HepG2 (cell line): ENCODE data around the gene CTNNA1. TPM values are rescaled to one million over a fixed set of nuclear protein-coding genes. Genes with fewer than 3 reads are reported as not detected.

ENCODE experiments used
- ATAC-seq: fragments of 200-7000 bp; cut with Tn5 transposase; 3 replicates; pipeline ENCODE4 v1.9.1; 2020; ENCODE audit warnings: mild to moderate bottlenecking, moderate library complexity
- BruUV-seq: library from RNA; stranded (reverse); fragments of 400-500 nt; replicated peaks from 2 replicates; lab custom pipeline; 2021; lab: Mats Ljungman, UMichigan
- CTCF ChIA-PET: fragments of 300-600 bp; formaldehyde crosslinking; extraction: SDS; loops from one replicate; lab custom pipeline; 2021; ENCODE audit warnings: low total read pairs, inconsistent platforms, low intra/inter-chr PET ratio; lab: Yijun Ruan, JAX
- POLR2A ChIA-PET: fragments of 350-600 bp; sonication (Branson Sonifier 250); formaldehyde crosslinking; loops from one replicate; lab custom pipeline; 2020; ENCODE audit warnings: antibody characterized with exemption, inconsistent platforms; lab: Yijun Ruan, JAX
- DNase-seq: peaks from one replicate; pipeline ENCODE4 v3.0.0-alpha.2; 2015; ENCODE audit warnings: low spot score
- FAIRE-seq: peaks from 3 replicates; lab custom pipeline; 2011; peaks lifted over from hg19 to GRCh38; lab: Jason Lieb, UNC
- H2AFZ ChIP-seq: one replicate; pipeline ENCODE4 v1.6.1; 2011; ENCODE audit warnings: low read length, inconsistent platforms
- H3K27ac ChIP-seq: fragments of 300-600 bp; 3 replicates; pipeline ENCODE4 v1.8.0; 2011; ENCODE audit warnings: mixed run types, mild to moderate bottlenecking, mixed read lengths, low read length, inconsistent platforms; ENCODE audit not compliant: insufficient read depth; ENCODE audit errors: extremely low read length
- H3K27me3 ChIP-seq, 2 experiments: fragments of 200-600 bp in 1 of 2; 2 replicates in 1 of 2; 3 replicates in 1 of 2; pipeline versions ENCODE4 v1.6.0 to v1.8.0; 2011; ENCODE audit warnings: low read length in 2 of 2, mild to moderate bottlenecking in 2 of 2, moderate library complexity in 2 of 2, inconsistent platforms in 1 of 2; ENCODE audit not compliant: insufficient read depth in 2 of 2, control insufficient read depth in 1 of 2
- H3K36me3 ChIP-seq, 2 experiments: fragments of 200-600 bp in 1 of 2; replicated peaks in 1 of 2; 2 replicates in 1 of 2; 3 replicates in 1 of 2; pipeline versions ENCODE4 v1.5.1 to v1.8.0; 2011; ENCODE audit warnings: low read length in 2 of 2, inconsistent platforms in 1 of 2; ENCODE audit not compliant: insufficient read depth in 2 of 2, control insufficient read depth in 1 of 2
- H3K4me1 ChIP-seq: 2 replicates; pipeline ENCODE4 v1.5.1; 2012; ENCODE audit warnings: low read length, inconsistent platforms; ENCODE audit not compliant: insufficient read depth
- H3K4me2 ChIP-seq: 2 replicates; pipeline ENCODE4 v1.6.0; 2011; ENCODE audit warnings: low read depth, low read length, inconsistent platforms
- H3K4me3 ChIP-seq, 3 experiments: fragments of 200-600 bp in 1 of 3; sonication (generic), shearing (Covaris generic) in 1 of 3; replicated peaks in 1 of 3; 2 replicates each; pipeline ENCODE4 v1.5.1; 2011 to 2016; ENCODE audit warnings: low read length in 3 of 3, inconsistent platforms in 2 of 3, low read depth in 2 of 3, mild to moderate bottlenecking in 2 of 3, control low read depth in 1 of 3, mixed read lengths in 1 of 3; ENCODE audit not compliant: insufficient read depth in 1 of 3
- H3K79me2 ChIP-seq: one replicate; pipeline ENCODE4 v1.6.1; 2011; ENCODE audit warnings: low read length, inconsistent platforms; ENCODE audit not compliant: insufficient read depth
- H3K9ac ChIP-seq: 2 replicates; pipeline ENCODE4 v1.6.0; 2011; ENCODE audit warnings: mild to moderate bottlenecking, low read depth, low read length, inconsistent platforms; ENCODE audit not compliant: insufficient read depth
- H3K9me3 ChIP-seq: 2 replicates; pipeline ENCODE4 v1.5.1; 2012; ENCODE audit warnings: mild to moderate bottlenecking, low read length
- H4K20me1 ChIP-seq: 2 replicates; pipeline ENCODE4 v1.6.0; 2011; ENCODE audit warnings: inconsistent platforms, mild to moderate bottlenecking, low read length, moderate library complexity; ENCODE audit not compliant: insufficient read depth
- GATAD2A ChIP-seq: IDR thresholded peaks from 2 replicates; pipeline ENCODE4 v1.6.1; 2016
- SAP130 ChIP-seq: IDR thresholded peaks from 2 replicates; pipeline ENCODE4 v1.6.1; 2016; ENCODE audit warnings: low read depth
- SNAPC4 ChIP-seq: sonication (generic); formaldehyde crosslinking; IDR thresholded peaks from 2 replicates; pipeline ENCODE4 v1.4.0; 2020; ENCODE audit warnings: mild to moderate bottlenecking, missing genetic modification reagents
- ZNF138 ChIP-seq: sonication (generic); formaldehyde crosslinking; IDR thresholded peaks from 2 replicates; pipeline ENCODE4 v1.5.0; 2020; ENCODE audit warnings: mild to moderate bottlenecking, low read depth, missing genetic modification reagents
- ZNF296 ChIP-seq: sonication (generic); formaldehyde crosslinking; conservative IDR thresholded peaks from 2 replicates; pipeline ENCODE4 v1.5.0; 2020; ENCODE audit warnings: mild to moderate bottlenecking, missing genetic modification reagents
- WGBS: methylation state at CpG from one replicate; pipeline ENCODE4 v1.1.6; 2017; ENCODE audit warnings: low lambda C conversion rate; 5-methylcytosine and 5-hydroxymethylcytosine counted together
- in situ Hi-C: cut with HindIII; loops from 2 replicates; pipeline ENCODE4 v1.10.0; 2017; ENCODE audit warnings: low pct_unique_long_range_greater_than_20kb; ENCODE audit not compliant: extremely low pct_ligation_motif_present
- intact Hi-C: fragments of 100-400 bp; cut with micrococcal nuclease; formaldehyde crosslinking; loops from one replicate; pipeline ENCODE4 v1.10.0; 2022; ENCODE audit not compliant: unreplicated experiment
- polyA plus RNA-seq, 8 experiments: library from polyadenylated mRNA; depleted of rRNA in 3 of 8; stranded (reverse) in 7 of 8; unstranded in 1 of 8; fragments of >200 nt; fragmentation: Illumina TruSeq in 4 of 8; extraction: Trizol in 4 of 8; gene quantifications; 2 replicates each; pipeline versions ENCODE4 v1.2.1 to v1.2.3, GENCODE V29; 2011 to 2016; ENCODE audit warnings: low read depth in 4 of 8, missing spikeins in 1 of 8, mixed read lengths in 1 of 8; ENCODE audit not compliant: insufficient read depth in 1 of 8
- total RNA-seq, 5 experiments: library from RNA; depleted of rRNA; stranded (reverse); fragments of >200 nt; fragmentation: Illumina TruSeq; extraction: Trizol; gene quantifications; 2 replicates each; pipeline ENCODE4 v1.2.3, GENCODE V29; 2016; ENCODE audit warnings: low read depth in 1 of 5
- TF ChIP-seq, protein P1 (sequence below): sonication (generic); formaldehyde crosslinking; IDR thresholded peaks from 2 replicates; pipeline ENCODE4 v1.8.1; 2022; ENCODE audit warnings: low read depth, mild to moderate bottlenecking, missing genetic modification reagents

The CTNNA1 gene
- total and polyA plus RNA-seq, 2 of the 13 experiments (the other 11 are each of a cell fraction or from before 2014, with no cell fraction given), result 66.8 to 162 TPM

- peaks cover 44% of the 10 kb centered on the region for H4K20me1 ChIP-seq
- CTCF ChIA-PET, result no interaction called here
- in situ Hi-C loops, result no loop called here
Measured at GRCh38 chr5:138874771-138875551, 121.7 kb downstream of the CTNNA1 start, which contains the start of gene LRRTM2. TSS of gene LRRTM2 (minus strand) at chr5:138875335. CDS start at chr5:138874911, 424 bp downstream.

More at GRCh38 chr5:138874771-138875551, 121.7 kb downstream of the CTNNA1 start, which contains the start of gene LRRTM2:
- Histone ChIP-seq H3K79me2 (peaks cover 16% of the 10 kb centered on the region), H3K4me1 (peaks cover 19% of the 10 kb centered on the region), H3K9ac (no peak within 1 kb of the TSS), H3K36me3 (peaks cover 1 to 9% of the 10 kb centered on the region in 2 experiments; a peak in 1 of 5 replicates), H2AFZ (no peak within 1 kb of the TSS), H3K27ac (no peak within 1 kb of the TSS), H3K4me3 (no peak within 1 kb of the TSS), H3K4me2 (no peak within 1 kb of the TSS), H3K9me3 (no peaks in the 10 kb centered on the region), H3K27me3 (no peaks in the 10 kb centered on the region)
- DNase-seq, result no peak
- no TSS peak for BruUV-seq
- no peak for ATAC-seq
- TF ChIP-seq SNAPC4 (CRISPR knock-in tag) (no peak), ZNF296 (CRISPR knock-in tag) (no peak), ZNF138 (CRISPR knock-in tag) (no peak), SAP130 (CRISPR knock-in tag) (no peak), GATAD2A (no peak)
- TF ChIP-seq, protein P1, sequence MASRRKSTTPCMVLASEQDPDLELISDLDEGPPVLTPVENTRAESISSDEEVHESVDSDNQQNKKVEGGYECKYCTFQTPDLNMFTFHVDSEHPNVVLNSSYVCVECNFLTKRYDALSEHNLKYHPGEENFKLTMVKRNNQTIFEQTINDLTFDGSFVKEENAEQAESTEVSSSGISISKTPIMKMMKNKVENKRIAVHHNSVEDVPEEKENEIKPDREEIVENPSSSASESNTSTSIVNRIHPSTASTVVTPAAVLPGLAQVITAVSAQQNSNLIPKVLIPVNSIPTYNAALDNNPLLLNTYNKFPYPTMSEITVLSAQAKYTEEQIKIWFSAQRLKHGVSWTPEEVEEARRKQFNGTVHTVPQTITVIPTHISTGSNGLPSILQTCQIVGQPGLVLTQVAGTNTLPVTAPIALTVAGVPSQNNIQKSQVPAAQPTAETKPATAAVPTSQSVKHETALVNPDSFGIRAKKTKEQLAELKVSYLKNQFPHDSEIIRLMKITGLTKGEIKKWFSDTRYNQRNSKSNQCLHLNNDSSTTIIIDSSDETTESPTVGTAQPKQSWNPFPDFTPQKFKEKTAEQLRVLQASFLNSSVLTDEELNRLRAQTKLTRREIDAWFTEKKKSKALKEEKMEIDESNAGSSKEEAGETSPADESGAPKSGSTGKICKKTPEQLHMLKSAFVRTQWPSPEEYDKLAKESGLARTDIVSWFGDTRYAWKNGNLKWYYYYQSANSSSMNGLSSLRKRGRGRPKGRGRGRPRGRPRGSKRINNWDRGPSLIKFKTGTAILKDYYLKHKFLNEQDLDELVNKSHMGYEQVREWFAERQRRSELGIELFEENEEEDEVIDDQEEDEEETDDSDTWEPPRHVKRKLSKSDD (CRISPR knock-in tag), result no peak
- WGBS, result 98% methylated on average over 18 of the region's 18 CpGs
- intact Hi-C loops, result no loop called here
- no peak for FAIRE-seq
- POLR2A ChIA-PET, result no interaction called here
